Activated CD8-positive, alpha-beta memory T cell treated with anti-CD3 and anti-CD28 coated beads, Interleukin-2, amount 50 U/mL, for 48 hours (primary cell): Measurements from ENCODE around the gene FASTK.

Experiments
- DNase-seq: peaks from one replicate; pipeline ENCODE4 v3.0.0-alpha.2; 2020

The FASTK gene

GRCh38 chr7:151064993-151065392, 15.6 kb downstream of the FASTK start:
- no peak for DNase-seq

GRCh38 chr7:151064454-151064853, 16.2 kb downstream of the FASTK start:
- DNase-seq, result no peak

- no peak for DNase-seq
Observed at GRCh38 chr7:151063212-151063561, 17.4 kb downstream of the FASTK start.

- no peak for DNase-seq
Observed at GRCh38 chr7:151062399-151063211, 18.0 kb downstream of the FASTK start.

GRCh38 chr7:151062111-151062398, 18.6 kb downstream of the FASTK start:
- no peak for DNase-seq

- DNase-seq, result no peak
Observed at GRCh38 chr7:151061213-151062110, 19.1 kb downstream of the FASTK start.

- no peak for DNase-seq
Observed at GRCh38 chr7:151060416-151061212, 20.0 kb downstream of the FASTK start.

- no peak for DNase-seq
Observed at GRCh38 chr7:151060113-151060415, 20.5 kb downstream of the FASTK start.

GRCh38 chr7:151059367-151060112, 21.1 kb downstream of the FASTK start, which contains the start of gene SLC4A2:
SLC4A2 (plus strand) TSS chr7:151059589; CDS start chr7:151061988, 2,399 bp downstream.
- peak; percentile 85 for DNase-seq

- DNase-seq, result no peak
Observed at GRCh38 chr7:151058781-151059366, 21.7 kb downstream of the FASTK start.

GRCh38 chr7:151057989-151058780, 22.4 kb downstream of the FASTK start:
- peak; percentile 95 for DNase-seq

- DNase-seq, result peak; percentile 68
Observed at GRCh38 chr7:151057506-151057988, 23.1 kb downstream of the FASTK start, which contains the start of gene CDK5. CDK5 (minus strand) TSS chr7:151057897; CDS start chr7:151057848, 49 bp downstream.

GRCh38 chr7:151056666-151057505, 23.7 kb downstream of the FASTK start:
- DNase-seq, result no peak

GRCh38 chr7:151056283-151056665, 24.3 kb downstream of the FASTK start:
- no peak for DNase-seq

GRCh38 chr7:151053751-151054150, 26.9 kb downstream of the FASTK start:
- DNase-seq, result no peak

- no peak for DNase-seq
Observed at GRCh38 chr7:151053096-151053495, 27.5 kb downstream of the FASTK start.

- DNase-seq, result peak; percentile 72
Observed at GRCh38 chr7:151051108-151051507, 29.5 kb downstream of the FASTK start.

- DNase-seq, result no peak
Observed at GRCh38 chr7:151048911-151049463, 31.6 kb downstream of the FASTK start.

GRCh38 chr7:151047976-151048815, 32.4 kb downstream of the FASTK start, which contains the start of gene ASIC3:
ASIC3 (plus strand) TSS chr7:151048531; CDS start chr7:151048886, 355 bp downstream.
- no peak for DNase-seq
